ENCODE measurements around the gene IRS1.

IRS1 gene

GRCh38 chr2:226683944-226684562 lies 115.6 kb downstream of the IRS1 start:
- DNase-seq, result no peak

- no peak for DNase-seq
Observed at GRCh38 chr2:226683196-226683595, 116.4 kb downstream of the IRS1 start.

Measured in NCI-H446 treated with DMSO at 0.1 percent for 48 hours (cell line).